Measurements from ENCODE around the gene PIK3CB. TPM values are rescaled to one million over a fixed set of nuclear protein-coding genes. Genes with fewer than 3 reads are reported as not detected.

Gene PIK3CB
- total and polyA plus RNA-seq, 10 of the 15 experiments (the other 5 are each of a cell fraction or from before 2014, with no cell fraction given): 5.0 to 18.4 (median 10.4) TPM

DNA sequence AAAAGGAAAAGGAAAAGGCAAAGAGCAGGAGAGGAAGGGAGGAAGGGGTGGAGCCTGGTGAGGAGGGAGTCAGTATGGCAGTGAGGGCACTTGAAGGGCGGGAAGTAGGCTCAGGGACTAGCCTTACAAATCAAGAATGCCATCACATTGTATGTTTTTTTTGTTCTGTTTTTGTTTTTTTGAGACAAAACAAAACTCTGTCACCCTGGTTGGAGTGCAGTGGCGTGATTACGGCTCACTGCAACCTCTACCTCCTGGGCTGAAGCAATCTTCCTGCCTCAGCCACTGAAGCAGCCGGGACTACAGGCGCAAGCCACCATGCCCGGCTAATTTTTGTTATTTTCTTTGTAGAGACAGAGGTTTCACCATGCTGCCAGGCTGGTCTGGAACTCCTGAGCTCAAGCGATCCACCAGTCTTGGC is 10.5 kb upstream of the PIK3CB start:
- no peak overlapping the region for H3K4me2 ChIP-seq (ENCODE audit: control insufficient read depth, insufficient read depth)
- CTCF ChIA-PET: no interaction called here
- 76% methylated on average over 7 of the region's 7 CpGs for WGBS (ENCODE audit: insufficient coverage, insufficient replicate concordance, low lambda C conversion rate, missing lambda C conversion rate)
- H3K27me3 ChIP-seq (replicated peaks in 1 of 2; ENCODE audit: control insufficient read depth in 2 of 2, insufficient read depth in 2 of 2, low read length in 1 of 2): no peaks in the 10 kb centered on the region
- FAIRE-seq (no peak), ATAC-seq (no peak), DNase-seq (ENCODE audit: low read depth, low spot score) (no peak)
- in situ Hi-C loops (cut with MboI): no loop called here
- RAD21 ChIA-PET (ENCODE audit: unreplicated experiment): no interaction called here
- intact Hi-C loops (cut with micrococcal nuclease; ENCODE audit: unreplicated experiment): no loop called here
- H3K9ac ChIP-seq (ENCODE audit: control insufficient read depth, insufficient read depth, low read length): no peak overlapping the region
- no peak overlapping the region for H2AFZ ChIP-seq (ENCODE audit: control insufficient read depth, low read depth, low read length)
- peaks cover 12% of the 10 kb centered on the region for H3K4me1 ChIP-seq (ENCODE audit: control insufficient read depth, insufficient read depth, low read length)
- H3K27ac ChIP-seq (ENCODE audit: control insufficient read depth, insufficient read depth): no peak overlapping the region
- no peaks in the 10 kb centered on the region for H4K20me1 ChIP-seq (ENCODE audit: control insufficient read depth, insufficient read depth)
- no peak overlapping the region for H3K4me3 ChIP-seq
- POLR2A ChIA-PET: no interaction called here
- H3K79me2 ChIP-seq (ENCODE audit: control insufficient read depth, insufficient read depth, low read length): no peaks in the 10 kb centered on the region
- BruUV-seq (replicated peaks): no TSS peak
- TF ChIP-seq RAD51 (IDR thresholded peaks at IDR 0.05) (no peak), MTA2 (IDR thresholded peaks at IDR 0.05; ENCODE audit: low read depth) (no peak), CHD1 (IDR thresholded peaks at IDR 0.05; ENCODE audit: low read depth, low read length) (no peak), CBFB (IDR thresholded peaks at IDR 0.05; ENCODE audit: low read depth) (no peak), BCL11A (IDR thresholded peaks at IDR 0.05; ENCODE audit: low read depth, low read length) (no peak), CHD2 (IDR thresholded peaks at IDR 0.05; ENCODE audit: borderline replicate concordance, low read depth, low read length) (no peak)
- TF ChIP-seq, protein P1, sequence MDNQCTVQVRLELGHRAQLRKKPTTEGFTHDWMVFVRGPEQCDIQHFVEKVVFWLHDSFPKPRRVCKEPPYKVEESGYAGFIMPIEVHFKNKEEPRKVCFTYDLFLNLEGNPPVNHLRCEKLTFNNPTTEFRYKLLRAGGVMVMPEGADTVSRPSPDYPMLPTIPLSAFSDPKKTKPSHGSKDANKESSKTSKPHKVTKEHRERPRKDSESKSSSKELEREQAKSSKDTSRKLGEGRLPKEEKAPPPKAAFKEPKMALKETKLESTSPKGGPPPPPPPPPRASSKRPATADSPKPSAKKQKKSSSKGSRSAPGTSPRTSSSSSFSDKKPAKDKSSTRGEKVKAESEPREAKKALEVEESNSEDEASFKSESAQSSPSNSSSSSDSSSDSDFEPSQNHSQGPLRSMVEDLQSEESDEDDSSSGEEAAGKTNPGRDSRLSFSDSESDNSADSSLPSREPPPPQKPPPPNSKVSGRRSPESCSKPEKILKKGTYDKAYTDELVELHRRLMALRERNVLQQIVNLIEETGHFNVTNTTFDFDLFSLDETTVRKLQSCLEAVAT (IDR thresholded peaks at IDR 0.05): no peak
- TF ChIP-seq, protein P2, sequence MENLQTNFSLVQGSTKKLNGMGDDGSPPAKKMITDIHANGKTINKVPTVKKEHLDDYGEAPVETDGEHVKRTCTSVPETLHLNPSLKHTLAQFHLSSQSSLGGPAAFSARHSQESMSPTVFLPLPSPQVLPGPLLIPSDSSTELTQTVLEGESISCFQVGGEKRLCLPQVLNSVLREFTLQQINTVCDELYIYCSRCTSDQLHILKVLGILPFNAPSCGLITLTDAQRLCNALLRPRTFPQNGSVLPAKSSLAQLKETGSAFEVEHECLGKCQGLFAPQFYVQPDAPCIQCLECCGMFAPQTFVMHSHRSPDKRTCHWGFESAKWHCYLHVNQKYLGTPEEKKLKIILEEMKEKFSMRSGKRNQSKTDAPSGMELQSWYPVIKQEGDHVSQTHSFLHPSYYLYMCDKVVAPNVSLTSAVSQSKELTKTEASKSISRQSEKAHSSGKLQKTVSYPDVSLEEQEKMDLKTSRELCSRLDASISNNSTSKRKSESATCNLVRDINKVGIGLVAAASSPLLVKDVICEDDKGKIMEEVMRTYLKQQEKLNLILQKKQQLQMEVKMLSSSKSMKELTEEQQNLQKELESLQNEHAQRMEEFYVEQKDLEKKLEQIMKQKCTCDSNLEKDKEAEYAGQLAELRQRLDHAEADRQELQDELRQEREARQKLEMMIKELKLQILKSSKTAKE (IDR thresholded peaks at IDR 0.05; ENCODE audit: low read depth, poor library complexity, severe bottlenecking): no peak
- H3K9me3 ChIP-seq (replicated peaks; ENCODE audit: control insufficient read depth, insufficient read depth, low read length): no peaks in the 10 kb centered on the region; the same call in 1 of the 3 replicates
- SMC1A ChIA-PET (ENCODE audit: uncharacterized antibody, unreplicated experiment): no interaction called here
- H3K36me3 ChIP-seq (ENCODE audit: control insufficient read depth in 2 of 2, insufficient read depth in 2 of 2, low read length in 1 of 2): no peaks in the 10 kb centered on the region
